Measurements from ENCODE around the gene LAMTOR2. TPM values are rescaled to one million over a fixed set of nuclear protein-coding genes. Genes with fewer than 3 reads are reported as not detected.
"Not testable (repeated sequence)": the region's sequence is repeated elsewhere in the genome, so short reads cannot be mapped to it uniquely, and the experiment has no call there.

Gene LAMTOR2
- total and polyA plus RNA-seq, 2 experiments from 2014 or later, result 75.5 to 199 TPM

GRCh38 chr1:156024801-156025200 is 29.8 kb upstream of the LAMTOR2 start:
- Histone ChIP-seq H3K4me3 (no peak overlapping the region), H3K36me3 (no peaks in the 10 kb centered on the region), H3K4me1 (ENCODE audit: low read depth) (peaks cover 8% of the 10 kb centered on the region), H3K27ac (no peak overlapping the region), H3K27me3 (no peaks in the 10 kb centered on the region), H3K9me3 (ENCODE audit: low read depth) (no peaks in the 10 kb centered on the region)
- no peak for DNase-seq (ENCODE audit: low read depth in 1 of 2, low spot score in 1 of 2)
- no peak for TF ChIP-seq CTCF (IDR thresholded peaks at IDR 0.05; ENCODE audit: low read depth, low read length)

- Histone ChIP-seq H3K4me3 (no peak overlapping the region), H3K27me3 (no peaks in the 10 kb centered on the region), H3K27ac (no peak overlapping the region), H3K9me3 (ENCODE audit: low read depth) (no peaks in the 10 kb centered on the region), H3K4me1 (ENCODE audit: low read depth) (peaks cover 5% of the 10 kb centered on the region), H3K36me3 (no peaks in the 10 kb centered on the region)
- TF ChIP-seq CTCF (IDR thresholded peaks at IDR 0.05; ENCODE audit: low read depth, low read length), result peak; percentile 83
- peak; percentile 59 to 76 for DNase-seq (ENCODE audit: low read depth in 1 of 2, low spot score in 1 of 2)
These were observed 28.7 kb upstream of the LAMTOR2 start for GRCh38 chr1:156025876-156026275.

- H3K27ac ChIP-seq, result no peak overlapping the region
- no peaks in the 10 kb centered on the region for H3K9me3 ChIP-seq (ENCODE audit: low read depth)
- no peak for TF ChIP-seq CTCF (IDR thresholded peaks at IDR 0.05; ENCODE audit: low read depth, low read length)
- no peak for DNase-seq (ENCODE audit: low read depth in 1 of 2, low spot score in 1 of 2)
- no peaks in the 10 kb centered on the region for H3K27me3 ChIP-seq
- no peak overlapping the region for H3K4me3 ChIP-seq
- no peaks in the 10 kb centered on the region for H3K36me3 ChIP-seq
- H3K4me1 ChIP-seq (ENCODE audit: low read depth), result no peaks in the 10 kb centered on the region
These were observed 28.0 kb upstream of the LAMTOR2 start for GRCh38 chr1:156026588-156026987.

GRCh38 chr1:156033011-156033410 is 21.6 kb upstream of the LAMTOR2 start:
- peak in 1 of 2 donors; percentile 42 for DNase-seq (ENCODE audit: low read depth in 1 of 2, low spot score in 1 of 2)
- Histone ChIP-seq H3K36me3 (peaks cover 9% of the 10 kb centered on the region), H3K9me3 (ENCODE audit: low read depth) (no peaks in the 10 kb centered on the region), H3K4me3 (no peak overlapping the region), H3K27me3 (no peaks in the 10 kb centered on the region), H3K4me1 (ENCODE audit: low read depth) (no peaks in the 10 kb centered on the region), H3K27ac (no peak overlapping the region)
- no peak for TF ChIP-seq CTCF (IDR thresholded peaks at IDR 0.05; ENCODE audit: low read depth, low read length)

GRCh38 chr1:156034991-156035390 is 19.6 kb upstream of the LAMTOR2 start:
- not testable (repeated sequence) for H3K4me3 ChIP-seq; H3K27ac ChIP-seq; H3K9me3 ChIP-seq (ENCODE audit: low read depth); DNase-seq (ENCODE audit: low read depth in 1 of 2, low spot score in 1 of 2); H3K4me1 ChIP-seq (ENCODE audit: low read depth); H3K27me3 ChIP-seq
- peaks cover 16% of the 10 kb centered on the region for H3K36me3 ChIP-seq

- H3K4me3 ChIP-seq, result no peak overlapping the region
- no peaks in the 10 kb centered on the region for H3K4me1 ChIP-seq (ENCODE audit: low read depth)
- no peaks in the 10 kb centered on the region for H3K9me3 ChIP-seq (ENCODE audit: low read depth)
- no peak for DNase-seq (ENCODE audit: low read depth in 1 of 2, low spot score in 1 of 2)
- H3K36me3 ChIP-seq, result peaks cover 25% of the 10 kb centered on the region
- no peak overlapping the region for H3K27ac ChIP-seq
- no peaks in the 10 kb centered on the region for H3K27me3 ChIP-seq
- no peak for TF ChIP-seq CTCF (IDR thresholded peaks at IDR 0.05; ENCODE audit: low read depth, low read length)
These were observed 11.8 kb upstream of the LAMTOR2 start for GRCh38 chr1:156042828-156043227.
